Osteoblast (primary cell): Measurements from ENCODE around the gene MID1IP1. TPM values are rescaled to one million over a fixed set of nuclear protein-coding genes. Genes with fewer than 3 reads are reported as not detected.

Source experiments
- DNase-seq: peaks from one replicate; pipeline ENCODE4 v3.0.0; 2011; ENCODE audit warnings: low spot score, mixed read lengths; ENCODE audit not compliant: insufficient read length; ENCODE audit errors: missing footprints
- H2AFZ ChIP-seq: 2 replicates; pipeline ENCODE4 v1.6.0; 2011; ENCODE audit warnings: mild to moderate bottlenecking, low read length
- H3K27ac ChIP-seq: 2 replicates; pipeline ENCODE4 v1.5.1; 2011; ENCODE audit warnings: mild to moderate bottlenecking, low read depth, low read length, moderate library complexity
- H3K27me3 ChIP-seq: 2 replicates; pipeline ENCODE4 v1.6.0; 2012; ENCODE audit warnings: mild to moderate bottlenecking, control low read depth, inconsistent platforms, low read length, moderate library complexity; ENCODE audit not compliant: insufficient read depth
- H3K36me3 ChIP-seq: 2 replicates; pipeline ENCODE4 v1.5.1; 2011; ENCODE audit warnings: mild to moderate bottlenecking, low read length, control low read depth, moderate library complexity; ENCODE audit not compliant: insufficient read depth
- H3K4me1 ChIP-seq: 2 replicates; pipeline ENCODE4 v1.5.1; 2011; ENCODE audit warnings: mild to moderate bottlenecking, low read length, control low read depth, moderate library complexity; ENCODE audit not compliant: insufficient read depth
- H3K4me2 ChIP-seq: 2 replicates; pipeline ENCODE4 v1.6.0; 2011; ENCODE audit warnings: mild to moderate bottlenecking, low read length; ENCODE audit not compliant: insufficient read depth
- H3K4me3 ChIP-seq: fragments of 200-600 bp; sonication (generic); 3 replicates; pipeline ENCODE4 v1.5.1; 2012; ENCODE audit warnings: mild to moderate bottlenecking, low read length, inconsistent platforms; ENCODE audit not compliant: insufficient read depth
- H3K79me2 ChIP-seq: 2 replicates; pipeline ENCODE4 v1.6.0; 2012; ENCODE audit warnings: mild to moderate bottlenecking, low read length, control low read depth, inconsistent platforms; ENCODE audit not compliant: insufficient read depth
- H3K9me3 ChIP-seq: 2 replicates; pipeline ENCODE4 v1.5.1; 2011; ENCODE audit warnings: low read depth, low read length, control low read depth
- H4K20me1 ChIP-seq: 2 replicates; pipeline ENCODE4 v1.6.0; 2012; ENCODE audit warnings: mild to moderate bottlenecking, low read length, control low read depth; ENCODE audit not compliant: insufficient read depth
- total RNA-seq: library from RNA; depleted of rRNA; stranded (reverse); fragments of >200 nt; gene quantifications from 2 replicates; pipeline ENCODE4 v1.2.3, GENCODE V29; 2012
- TF ChIP-seq, protein P1 (sequence below): IDR thresholded peaks from 2 replicates; pipeline ENCODE4 v1.5.1; 2011; ENCODE audit warnings: mild to moderate bottlenecking, low read depth, low read length, moderate library complexity; ENCODE audit errors: extremely low read depth

Gene MID1IP1, protein sequence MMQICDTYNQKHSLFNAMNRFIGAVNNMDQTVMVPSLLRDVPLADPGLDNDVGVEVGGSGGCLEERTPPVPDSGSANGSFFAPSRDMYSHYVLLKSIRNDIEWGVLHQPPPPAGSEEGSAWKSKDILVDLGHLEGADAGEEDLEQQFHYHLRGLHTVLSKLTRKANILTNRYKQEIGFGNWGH
- total RNA-seq: 125 and 127 TPM in 2 replicates

DNA sequence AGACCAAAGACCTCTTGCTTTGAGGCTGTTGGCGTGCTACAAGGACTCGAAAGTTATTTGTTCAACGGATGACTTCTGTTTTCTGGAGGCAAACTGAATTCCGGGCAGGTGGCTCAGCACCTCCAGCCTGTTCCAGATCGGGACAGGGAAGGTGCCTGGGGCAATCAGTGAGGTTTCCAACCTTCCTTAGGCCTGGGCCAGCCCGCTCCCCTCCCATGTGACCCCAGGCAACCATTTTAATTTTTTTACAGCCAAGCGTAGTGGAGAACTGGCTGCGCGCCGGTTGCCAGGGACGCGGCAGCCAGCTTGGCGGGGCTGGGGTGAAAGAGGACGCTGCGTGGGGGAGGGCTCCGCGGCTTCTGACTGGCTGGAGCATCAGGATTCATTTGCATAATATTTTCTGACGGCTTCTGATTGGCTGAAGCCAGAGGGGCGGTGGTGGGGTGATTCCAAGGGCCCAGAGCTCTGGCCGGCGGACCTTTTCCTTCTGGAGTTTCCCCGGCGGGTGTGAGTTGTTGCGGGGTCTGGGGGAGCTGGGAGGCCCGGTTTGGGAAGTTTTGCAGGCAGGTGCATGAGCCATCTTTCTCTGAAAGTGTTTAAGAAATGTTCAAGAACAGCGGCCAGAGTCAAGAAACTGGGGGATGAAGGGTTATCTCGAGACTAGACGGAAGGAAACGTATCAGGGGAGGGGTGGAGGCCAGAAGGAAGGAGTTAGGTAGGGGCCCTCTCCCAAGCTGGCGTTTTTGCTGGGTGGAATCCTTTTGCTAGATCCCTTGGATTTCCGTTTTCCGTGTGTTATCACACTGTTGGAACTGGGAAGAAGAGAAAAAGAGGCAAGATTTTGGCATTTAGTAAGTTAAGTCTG lies at the start of gene MID1IP1:
TSS of gene MID1IP1 (plus strand) at position 479 of the 865 bp plus-strand sequence. CDS start 3,488 bp downstream, outside the sequence.
- Histone ChIP-seq H3K27ac (peak within 1 kb of the TSS; percentile 80), H3K27me3 (peaks cover 3% of the 10 kb centered on the region), H2AFZ (peak within 1 kb of the TSS; percentile 74), H3K4me3 (peak within 1 kb of the TSS; percentile 76), H3K4me2 (peak within 1 kb of the TSS; percentile 86), H3K9me3 (no peaks in the 10 kb centered on the region), H3K79me2 (peaks cover 18% of the 10 kb centered on the region), H3K4me1 (peaks cover 16% of the 10 kb centered on the region), H4K20me1 (no peaks in the 10 kb centered on the region), H3K36me3 (no peaks in the 10 kb centered on the region)
- peak; percentile 96 for DNase-seq
- TF ChIP-seq, protein P1, sequence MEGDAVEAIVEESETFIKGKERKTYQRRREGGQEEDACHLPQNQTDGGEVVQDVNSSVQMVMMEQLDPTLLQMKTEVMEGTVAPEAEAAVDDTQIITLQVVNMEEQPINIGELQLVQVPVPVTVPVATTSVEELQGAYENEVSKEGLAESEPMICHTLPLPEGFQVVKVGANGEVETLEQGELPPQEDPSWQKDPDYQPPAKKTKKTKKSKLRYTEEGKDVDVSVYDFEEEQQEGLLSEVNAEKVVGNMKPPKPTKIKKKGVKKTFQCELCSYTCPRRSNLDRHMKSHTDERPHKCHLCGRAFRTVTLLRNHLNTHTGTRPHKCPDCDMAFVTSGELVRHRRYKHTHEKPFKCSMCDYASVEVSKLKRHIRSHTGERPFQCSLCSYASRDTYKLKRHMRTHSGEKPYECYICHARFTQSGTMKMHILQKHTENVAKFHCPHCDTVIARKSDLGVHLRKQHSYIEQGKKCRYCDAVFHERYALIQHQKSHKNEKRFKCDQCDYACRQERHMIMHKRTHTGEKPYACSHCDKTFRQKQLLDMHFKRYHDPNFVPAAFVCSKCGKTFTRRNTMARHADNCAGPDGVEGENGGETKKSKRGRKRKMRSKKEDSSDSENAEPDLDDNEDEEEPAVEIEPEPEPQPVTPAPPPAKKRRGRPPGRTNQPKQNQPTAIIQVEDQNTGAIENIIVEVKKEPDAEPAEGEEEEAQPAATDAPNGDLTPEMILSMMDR: no peak

DNA sequence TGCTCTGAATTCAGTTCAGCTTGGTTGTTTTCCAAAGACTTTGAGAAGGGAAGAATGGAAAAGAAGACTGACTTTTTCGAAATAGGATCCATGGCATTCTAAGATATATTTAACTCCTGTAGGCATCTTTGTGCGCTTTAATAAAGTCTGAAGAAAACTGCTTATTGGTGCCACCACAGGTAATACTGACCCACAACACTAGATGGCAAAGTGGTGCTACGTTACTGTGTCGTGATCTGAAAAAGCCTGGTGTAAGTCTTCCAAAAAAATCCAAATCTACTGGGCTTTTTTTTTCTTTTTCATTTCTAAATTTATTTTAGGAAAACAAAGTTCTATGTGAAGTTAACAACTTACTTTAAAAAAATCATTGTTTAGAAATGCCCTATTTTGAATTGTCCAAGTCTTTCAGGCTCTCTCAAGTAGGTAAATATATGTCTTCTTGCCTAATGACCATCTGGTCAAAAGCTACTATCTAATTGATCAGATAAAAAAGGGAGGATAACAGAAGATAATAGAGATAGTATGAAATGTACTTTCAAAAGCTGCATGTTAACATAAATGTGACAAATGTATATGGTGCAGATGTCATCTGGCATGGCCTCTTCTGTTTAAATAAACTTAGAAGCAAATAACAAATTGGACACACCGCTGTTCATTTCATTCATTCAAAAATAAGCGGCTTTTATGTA lies 47.0 kb upstream of the MID1IP1 start:
- no peaks in the 10 kb centered on the region for H3K79me2 ChIP-seq
- H3K9me3 ChIP-seq: no peaks in the 10 kb centered on the region
- H3K4me3 ChIP-seq: no peak overlapping the region
- no peak overlapping the region for H3K4me2 ChIP-seq
- peaks cover 31% of the 10 kb centered on the region for H3K27me3 ChIP-seq
- H3K36me3 ChIP-seq: no peaks in the 10 kb centered on the region
- no peaks in the 10 kb centered on the region for H4K20me1 ChIP-seq
- H2AFZ ChIP-seq: no peak overlapping the region
- DNase-seq: no peak
- TF ChIP-seq, protein P1: peak; percentile 72
- no peaks in the 10 kb centered on the region for H3K4me1 ChIP-seq
- no peak overlapping the region for H3K27ac ChIP-seq

DNA sequence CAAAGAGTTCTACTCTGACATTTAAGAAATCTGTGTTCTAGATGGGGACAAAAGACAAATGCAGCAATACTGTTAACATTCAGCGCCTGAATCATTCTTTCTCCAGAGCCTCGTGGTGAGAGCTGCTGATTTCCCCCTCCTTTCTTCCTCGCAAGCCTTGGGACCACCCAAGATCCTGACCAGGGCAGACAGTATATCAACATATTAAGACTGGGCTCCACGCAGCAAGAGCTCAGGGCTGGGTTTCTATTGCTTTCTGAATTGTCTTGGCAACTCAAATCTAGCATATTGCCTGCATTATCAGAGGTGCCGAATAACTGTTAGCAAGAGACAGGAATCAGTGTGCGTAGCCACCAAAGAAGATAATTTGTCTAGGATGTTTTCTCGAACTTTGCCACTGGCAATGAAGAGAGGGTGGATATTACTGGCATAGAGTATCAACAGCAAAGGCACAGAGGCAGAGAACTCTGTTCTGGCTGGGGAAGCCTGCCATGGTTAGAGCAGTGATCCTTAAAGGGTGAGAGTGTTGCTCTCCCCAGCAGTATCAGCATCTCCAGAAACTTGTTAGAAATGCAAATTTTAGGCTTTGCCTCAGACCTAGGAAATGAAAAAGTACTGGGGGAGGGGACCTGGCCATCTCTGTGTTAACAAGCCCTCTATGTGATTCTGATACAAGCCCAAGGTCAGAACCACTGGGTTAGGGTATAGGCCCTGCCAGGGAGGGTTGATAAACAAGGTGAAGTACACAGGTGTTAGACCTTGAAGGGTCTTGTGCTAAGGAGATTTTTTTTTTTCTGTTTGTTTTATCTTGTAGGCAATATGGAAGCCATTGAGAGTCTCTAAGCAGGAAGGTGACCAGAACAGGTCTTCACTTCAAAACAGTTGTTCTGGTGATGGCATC lies 46.2 kb upstream of the MID1IP1 start:
- no peaks in the 10 kb centered on the region for H3K9me3 ChIP-seq
- no peaks in the 10 kb centered on the region for H3K4me1 ChIP-seq
- H2AFZ ChIP-seq: no peak overlapping the region
- H3K36me3 ChIP-seq: no peaks in the 10 kb centered on the region
- no peak overlapping the region for H3K27ac ChIP-seq
- peak; percentile 44 for DNase-seq
- H3K4me3 ChIP-seq: no peak overlapping the region
- H3K4me2 ChIP-seq: no peak overlapping the region
- TF ChIP-seq, protein P1: no peak
- no peaks in the 10 kb centered on the region for H4K20me1 ChIP-seq
- peaks cover 23% of the 10 kb centered on the region for H3K27me3 ChIP-seq
- H3K79me2 ChIP-seq: no peaks in the 10 kb centered on the region
